AG04450 (cell line): Measurements from ENCODE around the gene THADA. TPM values are rescaled to one million over a fixed set of nuclear protein-coding genes. Genes with fewer than 3 reads are reported as not detected.
"Not testable (repeated sequence)": the region's sequence is repeated elsewhere in the genome, so short reads cannot be mapped to it uniquely, and the experiment has no call there.

Experiments
- CTCF ChIA-PET: fragments of 300-600, 350-600 bp; formaldehyde crosslinking; extraction: SDS; loops from one replicate; lab custom pipeline; 2022; ENCODE audit warnings: antibody characterized with exemption, inconsistent platforms; lab: Charles Lee
- POLR2A ChIA-PET: fragments of 350-600 bp; formaldehyde crosslinking; extraction: SDS; loops from one replicate; lab custom pipeline; 2021; ENCODE audit warnings: antibody characterized with exemption, inconsistent platforms; lab: Yijun Ruan, JAX
- DNase-seq: peaks from one replicate; pipeline ENCODE4 v3.0.0-alpha.2; 2011; ENCODE audit warnings: low read depth, low spot score
- H3K27ac ChIP-seq: one replicate; pipeline ENCODE4 v1.5.1; 2012; ENCODE audit warnings: low read depth, low read length, control low read depth
- H3K27me3 ChIP-seq: one replicate; pipeline ENCODE4 v1.6.0; 2012; ENCODE audit warnings: low read length; ENCODE audit not compliant: control insufficient read depth, insufficient read depth
- H3K4me3 ChIP-seq: 2 replicates; pipeline ENCODE4 v1.5.1; 2011; ENCODE audit warnings: mild to moderate bottlenecking, low read depth, low read length, control low read depth
- H3K9me3 ChIP-seq: 2 replicates; pipeline ENCODE4 v1.5.1; 2012; ENCODE audit warnings: low read length; ENCODE audit not compliant: control insufficient read depth, insufficient read depth
- CTCF ChIP-seq: IDR thresholded peaks from 2 replicates; pipeline ENCODE4 v1.5.1; 2011; ENCODE audit warnings: low read depth, low read length, control low read depth, inconsistent platforms
- polyA plus RNA-seq: library from polyadenylated mRNA; depleted of rRNA; stranded (reverse); fragments of >200 nt; gene quantifications from 2 replicates; pipeline ENCODE4 v1.2.3, GENCODE V29; 2011

The THADA gene
- polyA plus RNA-seq, 1 experiment, result 15.0 TPM

GRCh38 chr2:43452318-43452731 lies 143.5 kb downstream of the THADA start:
- DNase-seq, result no peak
- ChIA-PET POLR2A (no interaction called here), CTCF (no interaction called here)
- H3K27me3 ChIP-seq, result no peaks in the 10 kb centered on the region
- H3K4me3 ChIP-seq, result no peak overlapping the region
- no peak overlapping the region for H3K27ac ChIP-seq
- TF ChIP-seq CTCF, result no peak
- H3K9me3 ChIP-seq, result no peaks in the 10 kb centered on the region

- no peak for DNase-seq
- Histone ChIP-seq H3K9me3 (no peaks in the 10 kb centered on the region), H3K27me3 (no peaks in the 10 kb centered on the region), H3K27ac (no peak overlapping the region), H3K4me3 (no peak overlapping the region)
- TF ChIP-seq CTCF, result no peak
- POLR2A ChIA-PET, result no interaction called here
- CTCF ChIA-PET, result interaction anchor here (0.7 kb wide), 1 partner anchor 221 kb away, joined by 4 read pairs; no protein-coding TSS in a partner anchor
These were observed 145.2 kb downstream of the THADA start for GRCh38 chr2:43450617-43451016.

- H3K27me3 ChIP-seq, result no peaks in the 10 kb centered on the region
- no peak for TF ChIP-seq CTCF
- ChIA-PET POLR2A (no interaction called here), CTCF (interaction anchor here (0.7 kb wide), 1 partner anchor 36 kb away, joined by 4 read pairs; no protein-coding TSS in a partner anchor)
- H3K9me3 ChIP-seq, result no peaks in the 10 kb centered on the region
- no peak for DNase-seq
- no peak overlapping the region for H3K4me3 ChIP-seq
- H3K27ac ChIP-seq, result no peak overlapping the region
These were observed 147.1 kb downstream of the THADA start for GRCh38 chr2:43448822-43449110.

- TF ChIP-seq CTCF, result no peak
- no peak overlapping the region for H3K4me3 ChIP-seq
- DNase-seq, result no peak
- no peaks in the 10 kb centered on the region for H3K27me3 ChIP-seq
- no peaks in the 10 kb centered on the region for H3K9me3 ChIP-seq
- H3K27ac ChIP-seq, result no peak overlapping the region
- POLR2A ChIA-PET, result no interaction called here
- CTCF ChIA-PET, result no interaction called here
These were observed 147.6 kb downstream of the THADA start for GRCh38 chr2:43448011-43448821.

GRCh38 chr2:43446755-43447154 lies 149.1 kb downstream of the THADA start:
- DNase-seq, H3K27me3 ChIP-seq, CTCF ChIA-PET, H3K27ac ChIP-seq, H3K4me3 ChIP-seq, H3K9me3 ChIP-seq, POLR2A ChIA-PET: not testable (repeated sequence)
- 0 out of 2 replicates have a peak, but pooled peaks have one; percentile 7 for TF ChIP-seq CTCF
